ENCODE results near the gene COBL.

The COBL gene

GRCh38 chr7:51015581-51015980 lies 301.0 kb downstream of the COBL start:
- ATAC-seq (ENCODE audit: low read depth): no peak
- TF ChIP-seq, protein P1, sequence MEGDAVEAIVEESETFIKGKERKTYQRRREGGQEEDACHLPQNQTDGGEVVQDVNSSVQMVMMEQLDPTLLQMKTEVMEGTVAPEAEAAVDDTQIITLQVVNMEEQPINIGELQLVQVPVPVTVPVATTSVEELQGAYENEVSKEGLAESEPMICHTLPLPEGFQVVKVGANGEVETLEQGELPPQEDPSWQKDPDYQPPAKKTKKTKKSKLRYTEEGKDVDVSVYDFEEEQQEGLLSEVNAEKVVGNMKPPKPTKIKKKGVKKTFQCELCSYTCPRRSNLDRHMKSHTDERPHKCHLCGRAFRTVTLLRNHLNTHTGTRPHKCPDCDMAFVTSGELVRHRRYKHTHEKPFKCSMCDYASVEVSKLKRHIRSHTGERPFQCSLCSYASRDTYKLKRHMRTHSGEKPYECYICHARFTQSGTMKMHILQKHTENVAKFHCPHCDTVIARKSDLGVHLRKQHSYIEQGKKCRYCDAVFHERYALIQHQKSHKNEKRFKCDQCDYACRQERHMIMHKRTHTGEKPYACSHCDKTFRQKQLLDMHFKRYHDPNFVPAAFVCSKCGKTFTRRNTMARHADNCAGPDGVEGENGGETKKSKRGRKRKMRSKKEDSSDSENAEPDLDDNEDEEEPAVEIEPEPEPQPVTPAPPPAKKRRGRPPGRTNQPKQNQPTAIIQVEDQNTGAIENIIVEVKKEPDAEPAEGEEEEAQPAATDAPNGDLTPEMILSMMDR (IDR thresholded peaks at IDR 0.05; ENCODE audit: poor library complexity, severe bottlenecking): no peak
- DNase-seq (ENCODE audit: low spot score): no peak
- Histone ChIP-seq H3K4me1 (ENCODE audit: insufficient read depth, poor library complexity, severe bottlenecking) (peaks cover under 1% of the 10 kb centered on the region), H3K27ac (ENCODE audit: poor library complexity, severe bottlenecking) (no peak overlapping the region), H3K9me3 (ENCODE audit: severe bottlenecking) (no peaks in the 10 kb centered on the region), H3K27me3 (ENCODE audit: insufficient read depth, poor library complexity, severe bottlenecking) (no peaks in the 10 kb centered on the region), H3K4me3 (ENCODE audit: severe bottlenecking) (no peak overlapping the region), H3K36me3 (ENCODE audit: low read depth) (no peaks in the 10 kb centered on the region)

DNA sequence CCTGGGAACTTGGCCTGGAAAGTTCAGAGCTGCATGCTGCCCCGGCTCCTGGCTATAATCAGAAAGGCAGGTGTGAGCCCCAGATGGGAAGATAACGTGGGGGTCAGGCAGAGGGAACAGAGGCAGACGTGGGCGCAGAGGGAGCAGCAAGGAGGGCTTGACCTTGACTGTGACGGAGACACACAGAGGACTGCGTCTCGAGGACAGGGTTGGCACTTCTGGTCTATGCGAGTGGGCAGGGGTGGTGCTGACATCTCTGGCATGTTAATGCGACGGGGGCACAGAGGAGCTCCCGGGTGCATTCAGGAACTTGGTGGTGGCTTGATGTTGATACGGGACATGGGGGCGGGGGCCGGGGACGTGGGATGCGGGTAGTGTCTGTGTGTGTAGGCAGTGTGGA lies 301.8 kb downstream of the COBL start:
- H3K36me3 ChIP-seq (ENCODE audit: low read depth): no peaks in the 10 kb centered on the region

GRCh38 chr7:51013861-51014511 lies 302.6 kb downstream of the COBL start:
- Histone ChIP-seq H3K36me3 (ENCODE audit: low read depth) (no peaks in the 10 kb centered on the region), H3K27ac (ENCODE audit: poor library complexity, severe bottlenecking) (no peak overlapping the region), H3K4me3 (ENCODE audit: severe bottlenecking) (no peak overlapping the region), H3K9me3 (ENCODE audit: severe bottlenecking) (no peaks in the 10 kb centered on the region), H3K27me3 (ENCODE audit: insufficient read depth, poor library complexity, severe bottlenecking) (no peaks in the 10 kb centered on the region), H3K4me1 (ENCODE audit: insufficient read depth, poor library complexity, severe bottlenecking) (peaks cover 9% of the 10 kb centered on the region)
- no peak for ATAC-seq (ENCODE audit: low read depth)
- TF ChIP-seq, protein P1 (IDR thresholded peaks at IDR 0.05; ENCODE audit: poor library complexity, severe bottlenecking): no peak
- no peak for DNase-seq (ENCODE audit: low spot score)

More for the DNA sequence above, 301.8 kb downstream of the COBL start:
- DNase-seq (ENCODE audit: low spot score): no peak
- H3K27ac ChIP-seq (ENCODE audit: poor library complexity, severe bottlenecking): no peak overlapping the region
- no peaks in the 10 kb centered on the region for H3K9me3 ChIP-seq (ENCODE audit: severe bottlenecking)
- TF ChIP-seq, protein P1 (IDR thresholded peaks at IDR 0.05; ENCODE audit: poor library complexity, severe bottlenecking): no peak
- no peak overlapping the region for H3K4me3 ChIP-seq (ENCODE audit: severe bottlenecking)
- no peak for ATAC-seq (ENCODE audit: low read depth)
- peaks cover 8% of the 10 kb centered on the region for H3K4me1 ChIP-seq (ENCODE audit: insufficient read depth, poor library complexity, severe bottlenecking)
- no peaks in the 10 kb centered on the region for H3K27me3 ChIP-seq (ENCODE audit: insufficient read depth, poor library complexity, severe bottlenecking)

- H3K27me3 ChIP-seq (ENCODE audit: insufficient read depth, poor library complexity, severe bottlenecking): no peaks in the 10 kb centered on the region
- H3K36me3 ChIP-seq (ENCODE audit: low read depth): no peaks in the 10 kb centered on the region
- ATAC-seq (ENCODE audit: low read depth) (no peak), DNase-seq (ENCODE audit: low spot score) (no peak)
- H3K4me1 ChIP-seq (ENCODE audit: insufficient read depth, poor library complexity, severe bottlenecking): peaks cover 9% of the 10 kb centered on the region
- TF ChIP-seq, protein P1 (IDR thresholded peaks at IDR 0.05; ENCODE audit: poor library complexity, severe bottlenecking): no peak
- no peaks in the 10 kb centered on the region for H3K9me3 ChIP-seq (ENCODE audit: severe bottlenecking)
- H3K4me3 ChIP-seq (ENCODE audit: severe bottlenecking): no peak overlapping the region
- no peak overlapping the region for H3K27ac ChIP-seq (ENCODE audit: poor library complexity, severe bottlenecking)
These were observed 303.3 kb downstream of the COBL start for GRCh38 chr7:51013218-51013786.
